ENCODE measurements around the gene ANKRD34C. TPM values are rescaled to one million over a fixed set of nuclear protein-coding genes. Genes with fewer than 3 reads are reported as not detected.

Gene ANKRD34C
- total and polyA plus RNA-seq, 2 experiments from 2014 or later = not detected

- TF ChIP-seq ZNF462 (CRISPR knock-in tag; IDR thresholded peaks at IDR 0.05) (no peak), CREB1 (CRISPR knock-in tag; IDR thresholded peaks at IDR 0.05; ENCODE audit: low read depth) (no peak), ZNF114 (CRISPR knock-in tag; IDR thresholded peaks at IDR 0.05) (no peak), NANOG (IDR thresholded peaks at IDR 0.05; ENCODE audit: borderline replicate concordance) (no peak), STAT1 (IDR thresholded peaks at IDR 0.05; ENCODE audit: unreplicated experiment) (no peak), EZH2phosphoT487 (IDR thresholded peaks at IDR 0.05; ENCODE audit: unreplicated experiment) (no peak), EZH2 (IDR thresholded peaks at IDR 0.05; ENCODE audit: low read depth, unreplicated experiment) (no peak), REST (IDR thresholded peaks at IDR 0.05; ENCODE audit: unreplicated experiment) (no peak), JUNB (IDR thresholded peaks at IDR 0.05; ENCODE audit: unreplicated experiment) (no peak), ETS1 (IDR thresholded peaks at IDR 0.05) (no peak), ZNF331 (CRISPR knock-in tag; IDR thresholded peaks at IDR 0.05; ENCODE audit: low read depth) (no peak), POLR2AphosphoS5 (IDR thresholded peaks at IDR 0.05; ENCODE audit: low read depth) (no peak), CTCF (conservative IDR thresholded peaks at IDR 0.05; ENCODE audit: low read depth in 2 of 2) (no peak)
- no peak overlapping the region for H2AFZ ChIP-seq
- H3K27ac Mint-ChIP-seq = no peak overlapping the region
These were observed 24.7 kb downstream of the ANKRD34C start for GRCh38 chr15:79307251-79307650.

More at GRCh38 chr15:79307251-79307650, 24.7 kb downstream of the ANKRD34C start:
- H3K4me3 ChIP-seq = no peak overlapping the region
- no peaks in the 10 kb centered on the region for H4K20me1 ChIP-seq (replicated peaks; ENCODE audit: insufficient read depth)
- ATAC-seq (no peak), DNase-seq (ENCODE audit: low spot score) (no peak)
- Mint-ChIP-seq H3K27me3 (ENCODE audit: insufficient read depth, low read depth, poor library complexity) (peaks cover 26% of the 10 kb centered on the region), H3K9me3 (no peaks in the 10 kb centered on the region), H3K36me3 (ENCODE audit: low read depth) (no peaks in the 10 kb centered on the region), H3K4me1 (peaks cover 7% of the 10 kb centered on the region), H3K4me3 (no peak overlapping the region)
- H3K27ac ChIP-seq (ENCODE audit: low read depth) = no peak overlapping the region
- peaks cover 50% of the 10 kb centered on the region for H3K27me3 ChIP-seq (ENCODE audit: insufficient read depth)
- no peak overlapping the region for H3K4me2 ChIP-seq
- peaks cover 6% of the 10 kb centered on the region for H3K4me1 ChIP-seq (ENCODE audit: insufficient read depth)
- H3K9me2 ChIP-seq (ENCODE audit: insufficient read depth) = no peaks in the 10 kb centered on the region
- no peaks in the 10 kb centered on the region for H3K36me3 ChIP-seq (ENCODE audit: insufficient read depth)
- no peaks in the 10 kb centered on the region for H3F3A ChIP-seq (replicated peaks; ENCODE audit: low read depth)
- H3K79me2 ChIP-seq (replicated peaks; ENCODE audit: insufficient read depth) = peaks cover 7% of the 10 kb centered on the region

Data from GM23338 (cell line).